Lung (tissue), 12 donors: ENCODE results near the gene FITM1. TPM values are rescaled to one million over a fixed set of nuclear protein-coding genes. Genes with fewer than 3 reads are reported as not detected.

Experiments
- ATAC-seq: fragments of 200-7000 bp; cut with Tn5 transposase; one replicate; pipeline ENCODE4 v1.9.1; 2020; ENCODE audit warnings: moderate number of reproducible peaks; ENCODE audit not compliant: insufficient read depth, low FRiP score
- DNase-seq, 3 donors: peaks; one replicate each; pipeline ENCODE4 v3.0.0-alpha.2; 2013 to 2017
- H3K27ac ChIP-seq, 2 donors: one replicate each; pipeline ENCODE4 v1.5.1; 2013; ENCODE audit warnings: mild to moderate bottlenecking in 2 of 2, moderate library complexity in 2 of 2, control low read depth in 1 of 2, inconsistent platforms in 1 of 2, low read depth in 1 of 2, low read length in 1 of 2
- H3K27me3 ChIP-seq, 3 donors: one replicate each; pipeline ENCODE4 v1.5.1; 2013; ENCODE audit warnings: low read length in 2 of 3; ENCODE audit not compliant: control insufficient read depth in 3 of 3, insufficient read depth in 3 of 3
- H3K36me3 ChIP-seq, 4 donors: one replicate each; pipeline ENCODE4 v1.5.1; 2013; ENCODE audit warnings: low read length in 4 of 4, mild to moderate bottlenecking in 1 of 4, moderate library complexity in 1 of 4; ENCODE audit not compliant: control insufficient read depth in 4 of 4, insufficient read depth in 4 of 4
- H3K4me1 ChIP-seq, 5 donors: one replicate each; pipeline ENCODE4 v1.5.1; 2013; ENCODE audit warnings: low read length in 5 of 5, mild to moderate bottlenecking in 2 of 5, moderate library complexity in 1 of 5; ENCODE audit not compliant: control insufficient read depth in 5 of 5, insufficient read depth in 5 of 5
- H3K4me3 ChIP-seq: one replicate; pipeline ENCODE4 v1.5.1; 2013; ENCODE audit warnings: mild to moderate bottlenecking, control low read depth, moderate library complexity
- H3K9ac ChIP-seq, 2 donors: one replicate each; pipeline ENCODE4 v1.5.1; 2013; ENCODE audit warnings: low read length in 2 of 2, control low read depth in 1 of 2; ENCODE audit not compliant: insufficient read depth in 1 of 2
- H3K9me3 ChIP-seq, 4 donors: one replicate each; pipeline ENCODE4 v1.5.1; 2013; ENCODE audit warnings: low read length in 3 of 4, mild to moderate bottlenecking in 1 of 4, moderate library complexity in 1 of 4; ENCODE audit not compliant: control insufficient read depth in 4 of 4, insufficient read depth in 3 of 4
- CTCF ChIP-seq: IDR thresholded peaks from 2 replicates; pipeline ENCODE4 v1.5.1; 2012; ENCODE audit warnings: mild to moderate bottlenecking; ENCODE audit errors: control extremely low read depth, extremely low read depth
- WGBS, 2 donors: extraction: QIAGEN DNeasy Blood & Tissue Kit; methylation state at CpG; one replicate each; pipeline ENCODE4 v1.1.7; 2013; 5-methylcytosine and 5-hydroxymethylcytosine counted together
- polyA plus RNA-seq, 2 donors: library from polyadenylated mRNA; stranded (reverse); fragments of 200-250 nt; gene quantifications; one replicate each; pipeline ENCODE4 v1.2.1, GENCODE V29; 2013
- total RNA-seq, 2 donors: library from RNA; depleted of rRNA in 1 of 2; stranded (reverse); fragments of >200 nt in 1 of 2; gene quantifications; one replicate each; pipeline ENCODE4 v1.2.1, GENCODE V29; 2014 to 2021
- donor health status: control.
- donor health status: control.
- donor health status: Bipolar disorder and iron deficiency.
- donor health status: healthy.
- donor health status: DM: yes; HTN: yes; CAD: no.

FITM1 gene
- total and polyA plus RNA-seq, 4 donors, result 0.48 to 1.4 (median 0.88) TPM

GRCh38 chr14:24172871-24173281 is 42.4 kb downstream of the FITM1 start:
- H3K4me1 ChIP-seq, result peaks cover 0 to 14% (median 4%) of the 10 kb centered on the region in 5 donors
- 69 to 72% methylated on average over 20 of the region's 20 CpGs for WGBS, 2 donors
- ATAC-seq, result no peak
- H3K36me3 ChIP-seq, result peaks cover 0 to 30% (median 4%) of the 10 kb centered on the region in 4 donors
- no peak for DNase-seq
- no peaks in the 10 kb centered on the region for H3K27me3 ChIP-seq
- H3K9me3 ChIP-seq, result no peaks in the 10 kb centered on the region
- no peak overlapping the region for H3K4me3 ChIP-seq
- no peak overlapping the region for H3K9ac ChIP-seq
- no peak overlapping the region for H3K27ac ChIP-seq
- TF ChIP-seq CTCF, result no peak

GRCh38 chr14:24176599-24176998 is 46.1 kb downstream of the FITM1 start:
- Histone ChIP-seq H3K9me3 (no peaks in the 10 kb centered on the region), H3K36me3 (peaks cover 0 to 65% (median 3%) of the 10 kb centered on the region in 4 donors)
- DNase-seq, result no peak

GRCh38 chr14:24177041-24177825 is 46.8 kb downstream of the FITM1 start:
- no peak overlapping the region for H3K9ac ChIP-seq
- peaks cover 0 to 68% (median 3%) of the 10 kb centered on the region in 4 donors for H3K36me3 ChIP-seq
- WGBS, 2 donors, result 93 to 97% methylated on average over 12 of the region's 12 CpGs
- no peak for ATAC-seq
- H3K4me3 ChIP-seq, result no peak overlapping the region
- H3K27ac ChIP-seq, result no peak overlapping the region
- no peaks in the 10 kb centered on the region for H3K27me3 ChIP-seq
- H3K4me1 ChIP-seq, result peaks cover 0 to 9% (median under 1%) of the 10 kb centered on the region in 5 donors
- no peak for TF ChIP-seq CTCF
- no peak for DNase-seq
- H3K9me3 ChIP-seq, result no peaks in the 10 kb centered on the region

More at GRCh38 chr14:24176599-24176998, 46.1 kb downstream of the FITM1 start:
- H3K4me3 ChIP-seq, result no peak overlapping the region
- no peak for ATAC-seq
- no peak overlapping the region for H3K9ac ChIP-seq
- TF ChIP-seq CTCF, result no peak
- peaks cover 0 to 14% (median 4%) of the 10 kb centered on the region in 5 donors for H3K4me1 ChIP-seq
- no peak overlapping the region for H3K27ac ChIP-seq
- no peaks in the 10 kb centered on the region for H3K27me3 ChIP-seq
- 96 to 98% methylated on average over 5 of the region's 5 CpGs for WGBS, 2 donors
